ENCODE results near the gene GIMAP6. TPM values are rescaled to one million over a fixed set of nuclear protein-coding genes. Genes with fewer than 3 reads are reported as not detected.

Gene GIMAP6
- total and polyA plus RNA-seq, 2 of the 8 experiments (the other 6 are each of a cell fraction or from before 2014, with no cell fraction given), result not detected

GRCh38 chr7:150665896-150666295, 33.7 kb upstream of the GIMAP6 start (continued):
- TF ChIP-seq HDAC6 (IDR thresholded peaks at IDR 0.05; ENCODE audit: low read depth, low read length) (no peak), GABPA (IDR thresholded peaks at IDR 0.05; ENCODE audit: borderline replicate concordance, insufficient read depth, low read length) (no peak), RXRA (IDR thresholded peaks at IDR 0.05; ENCODE audit: insufficient read depth, low read depth, low read length) (no peak)

All from H1 (cell line).